Body of pancreas (tissue), 4 donors: ENCODE data around the gene ADORA1. TPM values are rescaled to one million over a fixed set of nuclear protein-coding genes. Genes with fewer than 3 reads are reported as not detected.

Source experiments
- ATAC-seq: fragments of 150-250 bp; one replicate; pipeline ENCODE4 v1.9.1; 2016
- DNase-seq, 4 donors: peaks; one replicate each; pipeline ENCODE4 v3.0.0-alpha.2; 2019
- H3K27ac ChIP-seq, 4 donors: fragments of 200-600 bp; sonication (generic); 1 replicate in 3 of 4; 2 replicates in 1 of 4; pipeline versions ENCODE4 v1.5.1 to v1.6.1; 2016 to 2019; ENCODE audit warnings: mild to moderate bottlenecking in 1 of 4, mixed read lengths in 1 of 4, moderate library complexity in 1 of 4
- H3K27me3 ChIP-seq, 2 donors: fragments of 200-600 bp; sonication (generic); one replicate each; pipeline ENCODE4 v1.6.0; 2016; ENCODE audit warnings: mild to moderate bottlenecking in 1 of 2
- H3K36me3 ChIP-seq, 2 donors: fragments of 200-600 bp; sonication (generic); replicated peaks in 1 of 2; 2 replicates each; pipeline ENCODE4 v1.5.1; 2016; ENCODE audit warnings: low read depth in 2 of 2; ENCODE audit not compliant: insufficient read depth in 1 of 2
- H3K4me1 ChIP-seq: fragments of 200-600 bp; sonication (generic); one replicate; pipeline ENCODE4 v1.6.0; 2016
- H3K4me3 ChIP-seq, 2 donors: fragments of 200-600 bp; sonication (generic); 1 replicate in 1 of 2; 2 replicates in 1 of 2; pipeline ENCODE4 v1.5.1; 2016 to 2019
- H3K9me3 ChIP-seq, 3 donors: fragments of 200-600 bp; sonication (generic); 1 replicate in 2 of 3; 2 replicates in 1 of 3; pipeline ENCODE4 v1.5.1; 2016
- POLR2A ChIP-seq, 3 donors: fragments of 450-650 bp; IDR thresholded peaks; one replicate each; pipeline ENCODE4 v1.6.1; 2016; ENCODE audit warnings: antibody characterized with exemption in 3 of 3, mild to moderate bottlenecking in 2 of 3
- WGBS, 2 donors: methylation state at CpG; one replicate each; pipeline ENCODE4 v1.1.5; 2017; 5-methylcytosine and 5-hydroxymethylcytosine counted together
- intact Hi-C: fragments of 100-400 bp; cut with DNase I; formaldehyde crosslinking; loops from one replicate; pipeline ENCODE4 v1.15.1; 2023
- total RNA-seq, 2 donors: library from RNA; depleted of rRNA; stranded (reverse); fragments of >200 nt; gene quantifications; one replicate each; pipeline ENCODE4 v1.1.0, GENCODE V29; 2016
- TF ChIP-seq, protein P1 (sequence below), 7 experiments: fragments of 450-650 bp in 4 of 7; fragments of 200-600 bp in 3 of 7; sonication (generic) in 3 of 7; IDR thresholded peaks; one replicate each; pipeline ENCODE4 v1.5.1; 2016 to 2019; ENCODE audit warnings: antibody characterized with exemption in 7 of 7

ADORA1 gene
- total RNA-seq, 2 donors from 2014 or later = 16.1 to 21.1 TPM

DNA sequence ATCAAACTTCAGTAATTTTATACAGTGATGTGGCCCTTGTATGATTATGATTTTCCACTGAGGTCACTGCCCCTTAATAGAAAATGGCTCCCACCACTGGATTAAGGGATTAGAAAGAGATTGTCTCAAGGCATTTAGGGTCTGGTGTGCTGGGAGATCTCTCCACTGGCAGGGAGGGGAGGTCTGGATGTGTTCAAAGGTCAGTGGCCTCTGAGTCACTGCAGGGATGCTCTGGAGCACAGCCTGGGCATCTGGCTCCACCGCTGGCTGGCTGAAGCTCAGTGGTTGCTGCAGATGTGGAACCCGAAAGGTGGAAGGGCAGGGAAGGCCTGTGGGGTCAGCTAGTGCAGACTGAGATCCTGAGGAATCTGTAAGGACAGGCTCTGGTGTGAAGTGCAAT, 77.2 kb downstream of the ADORA1 start:
- no peak for DNase-seq

DNA sequence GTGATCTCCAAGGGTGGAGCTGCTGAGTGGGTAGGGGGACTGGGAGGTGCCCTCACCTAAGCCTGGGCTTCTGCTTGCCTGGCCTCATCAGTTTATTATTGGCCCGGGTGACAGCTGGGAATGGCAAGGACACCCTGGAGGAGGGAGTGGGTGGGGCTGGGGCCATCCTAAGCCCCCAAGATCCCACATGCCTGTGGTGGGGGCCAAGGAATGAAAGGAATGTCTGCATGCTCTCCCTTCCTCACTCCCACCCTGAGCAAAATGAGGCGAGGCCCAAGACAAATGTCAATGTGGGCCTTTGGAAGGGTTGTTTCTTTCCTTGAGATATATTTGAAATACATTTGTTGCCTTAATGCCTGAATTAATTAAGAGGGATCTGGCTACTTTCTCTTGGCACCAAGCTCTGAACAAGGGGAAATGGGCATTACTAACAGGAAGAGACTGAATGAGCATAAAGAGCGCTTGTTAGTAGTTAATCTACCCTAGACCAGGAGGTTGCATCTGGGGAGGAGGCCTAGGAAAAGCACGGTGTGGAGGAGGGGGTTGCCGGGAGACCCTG, 78.7 kb downstream of the ADORA1 start:
- DNase-seq = no peak
- Histone ChIP-seq H3K27ac (no peak overlapping the region), H3K4me1 (no peaks in the 10 kb centered on the region), H3K4me3 (no peak overlapping the region), H3K36me3 (no peaks in the 10 kb centered on the region), H3K27me3 (no peaks in the 10 kb centered on the region), H3K9me3 (no peaks in the 10 kb centered on the region)
- TF ChIP-seq POLR2A (IDR thresholded peaks at IDR 0.05) = no peak
- intact Hi-C loops = no loop called here
- WGBS, 2 donors = 81 to 98% methylated on average over 4 to 5 of the region's 5 CpGs
- no peak for ATAC-seq

More for the DNA sequence above, 77.2 kb downstream of the ADORA1 start:
- Histone ChIP-seq H3K4me3 (no peak overlapping the region), H3K27ac (no peak overlapping the region), H3K9me3 (no peaks in the 10 kb centered on the region), H3K27me3 (no peaks in the 10 kb centered on the region), H3K4me1 (no peaks in the 10 kb centered on the region), H3K36me3 (no peaks in the 10 kb centered on the region)
- WGBS, 2 donors = 58 to 86% methylated on average over 2 of the region's 2 CpGs
- intact Hi-C loops = no loop called here
- ATAC-seq = no peak
- TF ChIP-seq POLR2A (IDR thresholded peaks at IDR 0.05) = no peak
- TF ChIP-seq, protein P1, sequence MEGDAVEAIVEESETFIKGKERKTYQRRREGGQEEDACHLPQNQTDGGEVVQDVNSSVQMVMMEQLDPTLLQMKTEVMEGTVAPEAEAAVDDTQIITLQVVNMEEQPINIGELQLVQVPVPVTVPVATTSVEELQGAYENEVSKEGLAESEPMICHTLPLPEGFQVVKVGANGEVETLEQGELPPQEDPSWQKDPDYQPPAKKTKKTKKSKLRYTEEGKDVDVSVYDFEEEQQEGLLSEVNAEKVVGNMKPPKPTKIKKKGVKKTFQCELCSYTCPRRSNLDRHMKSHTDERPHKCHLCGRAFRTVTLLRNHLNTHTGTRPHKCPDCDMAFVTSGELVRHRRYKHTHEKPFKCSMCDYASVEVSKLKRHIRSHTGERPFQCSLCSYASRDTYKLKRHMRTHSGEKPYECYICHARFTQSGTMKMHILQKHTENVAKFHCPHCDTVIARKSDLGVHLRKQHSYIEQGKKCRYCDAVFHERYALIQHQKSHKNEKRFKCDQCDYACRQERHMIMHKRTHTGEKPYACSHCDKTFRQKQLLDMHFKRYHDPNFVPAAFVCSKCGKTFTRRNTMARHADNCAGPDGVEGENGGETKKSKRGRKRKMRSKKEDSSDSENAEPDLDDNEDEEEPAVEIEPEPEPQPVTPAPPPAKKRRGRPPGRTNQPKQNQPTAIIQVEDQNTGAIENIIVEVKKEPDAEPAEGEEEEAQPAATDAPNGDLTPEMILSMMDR (IDR thresholded peaks at IDR 0.05) = no peak

DNA sequence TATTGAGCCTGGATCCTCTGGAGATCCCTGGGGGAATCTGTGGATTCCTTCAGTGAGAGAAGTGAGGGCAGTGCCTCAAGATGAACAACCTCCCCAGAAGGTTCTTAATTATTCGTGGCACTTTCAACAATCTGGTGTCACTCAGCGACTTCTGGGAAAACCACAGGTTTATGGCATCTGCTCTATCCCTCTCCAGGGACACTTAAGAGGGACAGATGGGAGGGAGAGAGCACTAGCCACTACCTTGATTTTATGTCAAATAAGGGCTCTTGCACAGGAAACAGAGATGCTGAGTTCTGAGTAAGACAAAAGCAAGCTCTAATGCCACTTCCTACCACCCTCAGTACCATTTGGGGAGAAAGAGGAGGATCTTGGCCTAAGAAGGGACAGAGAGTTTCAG, 80.2 kb downstream of the ADORA1 start:
- ATAC-seq = no peak
- WGBS, 2 donors = 56 to 80% methylated on average over 2 of the region's 2 CpGs

DNA sequence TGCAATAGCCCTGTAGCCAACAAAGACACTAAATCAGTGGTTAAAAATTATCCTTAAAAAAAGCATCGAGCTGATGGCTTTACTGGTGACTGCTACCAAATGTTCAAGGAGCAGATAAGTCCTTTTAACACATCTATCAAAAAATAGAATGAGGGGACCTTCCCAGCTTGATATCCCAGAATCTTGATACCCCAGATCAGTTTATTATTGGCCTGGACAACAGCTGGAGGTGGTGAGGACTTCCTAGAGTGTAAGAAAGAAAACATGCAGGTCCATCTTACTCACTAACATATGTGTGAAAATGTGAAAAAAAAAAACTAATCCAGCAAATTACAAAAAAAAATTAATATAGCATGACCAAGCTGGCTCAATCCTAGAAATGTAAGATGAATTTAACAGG, 80.7 kb downstream of the ADORA1 start:
- Histone ChIP-seq H3K27ac (no peak overlapping the region), H3K9me3 (no peaks in the 10 kb centered on the region), H3K36me3 (no peaks in the 10 kb centered on the region), H3K4me3 (no peak overlapping the region), H3K4me1 (no peaks in the 10 kb centered on the region), H3K27me3 (no peaks in the 10 kb centered on the region)
- 69 to 70% methylated on average over 1 of the region's 1 CpG for WGBS, 2 donors
- no peak for DNase-seq
- no peak for TF ChIP-seq POLR2A (IDR thresholded peaks at IDR 0.05)
- ATAC-seq = no peak
- intact Hi-C loops = no loop called here

More for the DNA sequence above, 80.2 kb downstream of the ADORA1 start:
- no peak overlapping the region for H3K27ac ChIP-seq
- no peaks in the 10 kb centered on the region for H3K36me3 ChIP-seq
- no peaks in the 10 kb centered on the region for H3K9me3 ChIP-seq
- TF ChIP-seq, protein P1 (IDR thresholded peaks at IDR 0.05) = no peak
- no peak for TF ChIP-seq POLR2A (IDR thresholded peaks at IDR 0.05)
- H3K4me3 ChIP-seq = no peak overlapping the region
- H3K27me3 ChIP-seq = no peaks in the 10 kb centered on the region
- intact Hi-C loops = no loop called here
- no peak for DNase-seq
- H3K4me1 ChIP-seq = no peaks in the 10 kb centered on the region

DNA sequence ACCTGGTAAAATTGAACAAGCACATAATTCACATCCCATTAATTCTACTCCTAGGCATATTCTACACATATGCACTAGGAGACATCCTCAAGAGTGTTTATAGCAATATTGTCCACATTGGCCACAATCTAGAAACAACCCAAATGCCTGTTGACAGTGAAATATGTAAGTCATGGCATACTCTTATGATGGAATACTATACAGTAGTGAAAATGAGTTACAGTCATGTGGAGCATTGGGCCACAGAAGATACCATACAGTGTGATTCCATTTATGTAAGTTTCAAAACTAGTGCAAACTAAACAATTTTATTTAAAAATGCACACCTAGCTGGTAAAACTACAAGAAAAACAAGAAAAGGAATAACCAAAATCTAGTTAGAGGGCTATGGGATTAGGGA, 82.8 kb downstream of the ADORA1 start:
- no peak overlapping the region for H3K27ac ChIP-seq
- no peaks in the 10 kb centered on the region for H3K36me3 ChIP-seq
- no peak for DNase-seq
- TF ChIP-seq, protein P1 (IDR thresholded peaks at IDR 0.05) = no peak
- no peak for TF ChIP-seq POLR2A (IDR thresholded peaks at IDR 0.05)
- intact Hi-C loops = loop anchor here (10.0 kb wide), 1 partner anchor 166 kb away; no protein-coding TSS in a partner anchor
- H3K4me3 ChIP-seq = no peak overlapping the region
- H3K4me1 ChIP-seq = no peaks in the 10 kb centered on the region
- ATAC-seq = no peak
- no peaks in the 10 kb centered on the region for H3K27me3 ChIP-seq
- H3K9me3 ChIP-seq = no peaks in the 10 kb centered on the region

DNA sequence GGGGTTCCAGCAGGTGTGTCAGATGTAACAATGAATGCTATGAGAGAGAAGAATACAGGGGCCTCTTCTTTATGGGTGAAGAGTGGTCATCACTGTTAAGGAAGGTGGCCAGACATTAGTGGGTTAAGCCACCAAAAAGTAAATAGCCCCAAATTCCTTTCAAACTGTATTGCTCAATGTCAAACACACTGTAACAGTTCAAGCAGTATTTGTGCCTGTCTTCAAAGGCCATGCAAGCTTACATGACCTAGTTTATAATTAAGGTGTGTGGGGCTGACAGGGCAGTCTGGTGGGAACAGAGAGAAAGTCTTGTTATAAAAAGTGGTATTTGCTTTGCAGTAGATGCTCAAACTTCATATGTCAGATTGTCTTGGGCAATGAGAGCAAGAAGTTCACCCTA, 83.5 kb downstream of the ADORA1 start:
- Histone ChIP-seq H3K4me3 (no peak overlapping the region), H3K9me3 (no peaks in the 10 kb centered on the region), H3K27me3 (no peaks in the 10 kb centered on the region), H3K27ac (no peak overlapping the region), H3K4me1 (peaks cover 2% of the 10 kb centered on the region), H3K36me3 (no peaks in the 10 kb centered on the region)
- DNase-seq = no peak
- ATAC-seq = no peak
- TF ChIP-seq, protein P1 (IDR thresholded peaks at IDR 0.05) = no peak
- no peak for TF ChIP-seq POLR2A (IDR thresholded peaks at IDR 0.05)
- intact Hi-C loops = loop anchor here (10.0 kb wide), 1 partner anchor 166 kb away; no protein-coding TSS in a partner anchor
